IPS-NIHi11 (cell line): Measurements from ENCODE around the gene GTF2H3.
A peak's percentile ranks its signal among the peaks of the same experiment; 100 is the strongest.
"Not testable (repeated sequence)": the region's sequence is repeated elsewhere in the genome, so short reads cannot be mapped to it uniquely, and the experiment has no call there.

ENCODE experiments used
- DNase-seq: peaks from one replicate; pipeline ENCODE4 v3.0.0; 2012; ENCODE audit warnings: mixed read lengths, low spot score

Gene GTF2H3

GRCh38 chr12:123633379-123634141 is at the start of gene GTF2H3, which contains the start of gene EIF2B1:
Gene GTF2H3, plus strand, starts transcription at chr12:123633829. Its CDS starts 31 bp downstream, at chr12:123633860.
Gene EIF2B1, minus strand, starts transcription at chr12:123633686. Its CDS starts 129 bp downstream, at chr12:123633557.
- peak; percentile 100 for DNase-seq

DNA sequence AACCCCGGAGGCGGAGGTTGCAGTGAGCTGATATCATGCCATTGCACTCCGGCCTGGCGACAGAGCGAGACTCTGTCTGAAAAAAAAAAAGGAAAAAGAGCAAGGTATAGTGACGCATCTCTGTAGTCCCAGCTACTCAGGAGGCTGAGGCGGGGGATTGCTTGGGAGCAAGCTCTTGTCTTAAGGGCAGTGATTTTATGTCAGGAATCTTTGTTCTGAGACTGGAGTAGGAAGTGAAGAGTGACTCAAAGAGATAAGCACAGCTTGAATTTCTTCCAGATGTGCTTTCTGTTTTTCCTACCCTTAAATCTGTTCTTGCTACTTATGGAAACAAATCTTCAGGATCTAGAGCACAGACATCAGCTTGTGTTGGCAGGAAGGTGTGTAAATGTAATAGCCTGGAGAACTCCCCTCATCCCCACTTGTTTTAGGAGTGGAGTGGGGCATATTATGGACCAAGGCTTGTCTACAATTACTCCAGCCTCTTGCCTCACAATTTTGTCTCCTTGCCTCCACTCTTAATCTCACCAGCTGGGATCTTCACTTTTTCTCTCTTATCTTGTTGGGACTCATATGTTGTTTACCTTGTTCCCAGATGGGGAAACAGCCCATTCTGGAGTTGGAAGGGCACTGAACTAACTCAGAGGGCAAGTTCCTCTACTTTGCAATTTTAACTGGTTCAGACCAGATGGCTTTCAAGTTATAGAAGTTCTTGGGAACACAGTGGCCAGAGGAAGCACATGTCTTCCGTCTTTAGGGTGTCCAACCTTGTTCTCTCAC is 41.7 kb upstream of the GTF2H3 start:
- no peak for DNase-seq

- no peak for DNase-seq
Observed at GRCh38 chr12:123595729-123596128, 37.9 kb upstream of the GTF2H3 start.

- DNase-seq = no peak
Observed at GRCh38 chr12:123597100-123597499, 36.5 kb upstream of the GTF2H3 start.

DNA sequence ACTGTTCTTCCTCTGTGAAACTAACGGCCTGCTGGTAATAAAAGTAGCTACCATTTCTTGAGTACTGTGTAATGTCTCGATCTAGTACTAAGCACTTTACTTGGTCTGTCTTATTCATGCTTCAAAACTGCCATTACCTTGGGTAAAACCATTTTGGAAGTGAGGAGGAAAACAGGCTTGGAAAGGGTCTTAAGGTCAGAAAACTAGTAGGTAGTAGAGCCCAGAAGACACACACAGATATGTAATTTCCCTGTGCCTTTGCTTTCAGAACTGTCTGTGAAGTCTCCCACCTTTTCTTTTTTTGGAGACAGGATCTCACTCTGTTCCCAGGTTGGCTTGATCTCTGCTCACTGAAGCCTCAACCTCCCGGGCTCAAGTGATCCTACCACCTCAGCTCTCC is 35.1 kb upstream of the GTF2H3 start:
- no peak for DNase-seq

DNA sequence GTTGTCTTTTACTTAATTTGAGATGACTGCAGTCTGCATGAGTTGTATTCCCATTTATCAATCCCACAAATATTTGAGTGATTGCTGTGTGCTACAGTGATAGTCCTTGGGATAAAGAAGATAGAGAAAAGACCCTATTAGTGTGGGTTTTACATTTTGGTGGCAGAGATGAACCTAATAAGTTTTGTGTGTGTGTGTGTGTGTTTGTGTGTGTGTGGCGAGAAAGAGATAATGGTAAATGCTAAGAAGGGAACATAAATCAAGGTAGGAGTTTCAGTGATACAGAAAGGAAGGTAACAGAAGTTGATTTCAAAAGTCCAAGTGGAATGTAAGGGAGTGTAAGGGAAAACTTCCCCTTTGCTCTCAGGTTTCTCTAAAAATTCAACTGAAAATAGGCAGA is 34.3 kb upstream of the GTF2H3 start:
- no peak for DNase-seq

GRCh38 chr12:123599721-123600120 is 33.9 kb upstream of the GTF2H3 start:
- DNase-seq = no peak

DNA sequence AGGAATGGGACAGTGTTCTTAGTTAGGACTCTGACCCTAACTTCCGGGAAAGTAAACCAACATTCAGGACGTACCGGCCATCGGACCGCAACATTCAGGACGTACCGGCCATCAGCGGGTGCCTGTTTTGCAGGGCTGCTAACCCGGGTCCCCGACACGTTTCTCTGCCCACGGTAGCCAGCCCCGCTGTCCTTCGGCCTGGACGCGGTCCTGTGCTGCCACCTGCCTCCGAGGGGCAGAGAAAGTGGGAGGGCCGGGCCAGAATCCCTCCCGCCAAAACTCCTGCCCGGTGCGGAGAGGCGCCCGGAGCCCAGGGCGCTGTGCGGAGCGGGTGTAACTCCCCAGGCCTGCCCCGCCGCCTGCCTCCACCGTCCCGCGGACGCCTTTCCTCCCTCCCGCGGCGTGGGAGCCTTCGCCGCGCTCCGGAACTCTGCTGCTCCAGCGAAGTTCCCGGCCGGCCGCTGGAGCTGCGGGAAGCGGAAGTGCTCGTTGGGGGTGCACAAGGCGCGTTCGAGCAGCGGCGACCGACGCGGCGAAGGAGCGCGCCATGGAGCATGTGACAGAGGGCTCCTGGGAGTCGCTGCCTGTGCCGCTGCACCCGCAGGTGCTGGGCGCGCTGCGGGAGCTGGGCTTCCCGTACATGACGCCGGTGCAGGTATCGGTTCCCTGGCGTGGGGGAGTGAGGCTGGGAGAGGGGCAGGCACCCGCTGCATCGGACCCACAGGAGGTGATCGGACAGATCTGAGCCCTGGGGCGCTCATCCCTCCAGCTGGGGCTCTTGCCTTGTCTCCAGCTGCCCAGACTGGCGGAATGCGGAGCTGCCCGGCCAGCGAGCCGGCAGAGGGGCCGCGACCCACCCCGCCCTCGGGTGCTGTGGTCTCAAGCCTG is 31.8 kb upstream of the GTF2H3 start, which contains the start of gene DDX55:
DDX55 (plus strand) TSS at position 498 of the 888 bp plus-strand sequence; CDS start at position 548, 50 bp downstream.
- DNase-seq = peak; percentile 88

DNA sequence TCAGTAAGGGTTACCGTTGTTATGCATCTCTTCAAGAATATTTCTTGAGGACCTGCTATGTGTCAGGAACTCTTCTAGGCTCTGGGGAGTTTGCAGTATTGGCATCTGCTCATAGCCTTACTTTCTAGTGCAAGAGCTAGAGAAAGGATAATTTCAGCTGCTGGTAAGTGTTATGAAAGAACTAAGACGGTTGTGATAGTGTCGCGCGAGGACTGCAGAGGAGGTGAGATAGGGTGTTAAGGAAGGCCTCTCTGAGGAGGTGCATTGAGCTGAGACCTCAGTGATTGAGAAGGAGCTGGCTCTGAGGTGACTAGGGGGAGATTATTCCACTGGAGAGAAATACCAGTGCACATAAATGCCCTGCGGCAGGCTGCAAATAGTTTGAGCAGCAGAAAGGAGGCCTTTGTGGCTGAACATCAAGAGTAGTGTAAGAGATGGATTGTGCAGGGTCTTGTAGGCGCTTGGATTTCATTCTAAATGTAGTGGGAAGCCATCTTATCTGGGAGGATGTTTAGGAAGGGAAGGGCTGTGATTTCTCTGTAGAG is 30.9 kb upstream of the GTF2H3 start:
- DNase-seq = no peak

- DNase-seq = not testable (repeated sequence)
Observed at GRCh38 chr12:123603495-123603894, 30.1 kb upstream of the GTF2H3 start.

DNA sequence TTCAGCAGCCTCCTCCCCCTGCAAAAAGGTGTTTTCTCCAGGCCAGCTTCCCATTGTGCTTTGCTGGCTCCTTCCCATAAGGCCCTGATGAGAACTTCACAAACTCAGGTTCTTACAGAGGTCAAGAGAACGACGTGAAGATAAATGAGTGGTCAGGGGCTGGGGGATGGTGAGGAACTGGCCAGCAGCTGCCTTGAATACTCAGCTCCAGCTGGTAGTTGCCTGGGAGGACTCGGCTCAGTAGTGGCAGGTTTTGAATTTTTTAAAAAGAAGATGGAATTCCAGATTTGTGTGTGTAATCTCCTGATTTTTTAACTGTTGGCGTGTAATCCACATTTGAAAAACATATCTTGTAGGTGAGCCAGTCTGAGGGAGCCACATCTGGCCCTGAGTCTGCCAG is 25.9 kb upstream of the GTF2H3 start:
- DNase-seq = no peak

- DNase-seq = no peak
Observed at GRCh38 chr12:123608182-123608581, 25.4 kb upstream of the GTF2H3 start.

DNA sequence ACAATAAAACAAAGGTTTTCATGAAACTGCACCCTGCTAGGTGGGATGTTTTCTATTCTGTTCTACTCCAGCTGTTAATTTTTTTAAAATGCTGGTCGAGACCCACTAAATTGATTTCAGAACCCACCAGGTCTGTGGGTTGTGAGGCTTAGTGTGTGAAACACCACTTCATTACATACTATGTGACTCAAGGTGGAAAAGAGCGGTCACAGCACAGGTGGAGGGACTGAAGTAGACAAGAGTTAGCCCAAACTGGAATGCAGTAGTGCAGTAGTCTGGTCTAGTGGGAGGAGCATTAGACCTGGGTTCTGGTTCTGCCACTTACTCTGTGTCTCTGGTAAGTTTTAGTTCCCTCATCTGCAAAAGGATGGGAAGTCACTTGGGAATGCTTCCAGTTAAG is 19.5 kb upstream of the GTF2H3 start:
- no peak for DNase-seq

GRCh38 chr12:123614531-123614930 is 19.1 kb upstream of the GTF2H3 start:
- DNase-seq = no peak

DNA sequence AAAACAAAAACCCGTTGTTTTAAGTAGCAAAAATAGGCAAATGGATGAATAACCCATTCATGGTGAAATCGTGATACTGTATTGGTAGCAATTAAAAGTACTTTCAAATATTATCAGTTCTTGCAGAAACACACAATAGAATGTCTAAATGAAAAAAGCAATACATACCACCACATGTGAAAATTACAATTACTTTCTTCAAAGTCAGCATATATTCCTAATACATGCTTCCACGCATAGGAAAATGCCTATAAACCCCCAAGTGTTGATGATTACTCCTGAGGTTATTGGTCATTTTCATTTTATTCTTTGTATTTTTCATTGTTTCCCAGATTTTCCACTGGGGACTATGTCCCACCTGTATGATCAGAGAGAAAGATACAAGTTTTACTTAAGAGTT is 16.5 kb upstream of the GTF2H3 start:
- no peak for DNase-seq

GRCh38 chr12:123617580-123617979 is 16.0 kb upstream of the GTF2H3 start:
- DNase-seq = no peak

GRCh38 chr12:123621101-123621500 is 12.5 kb upstream of the GTF2H3 start:
- no peak for DNase-seq

DNA sequence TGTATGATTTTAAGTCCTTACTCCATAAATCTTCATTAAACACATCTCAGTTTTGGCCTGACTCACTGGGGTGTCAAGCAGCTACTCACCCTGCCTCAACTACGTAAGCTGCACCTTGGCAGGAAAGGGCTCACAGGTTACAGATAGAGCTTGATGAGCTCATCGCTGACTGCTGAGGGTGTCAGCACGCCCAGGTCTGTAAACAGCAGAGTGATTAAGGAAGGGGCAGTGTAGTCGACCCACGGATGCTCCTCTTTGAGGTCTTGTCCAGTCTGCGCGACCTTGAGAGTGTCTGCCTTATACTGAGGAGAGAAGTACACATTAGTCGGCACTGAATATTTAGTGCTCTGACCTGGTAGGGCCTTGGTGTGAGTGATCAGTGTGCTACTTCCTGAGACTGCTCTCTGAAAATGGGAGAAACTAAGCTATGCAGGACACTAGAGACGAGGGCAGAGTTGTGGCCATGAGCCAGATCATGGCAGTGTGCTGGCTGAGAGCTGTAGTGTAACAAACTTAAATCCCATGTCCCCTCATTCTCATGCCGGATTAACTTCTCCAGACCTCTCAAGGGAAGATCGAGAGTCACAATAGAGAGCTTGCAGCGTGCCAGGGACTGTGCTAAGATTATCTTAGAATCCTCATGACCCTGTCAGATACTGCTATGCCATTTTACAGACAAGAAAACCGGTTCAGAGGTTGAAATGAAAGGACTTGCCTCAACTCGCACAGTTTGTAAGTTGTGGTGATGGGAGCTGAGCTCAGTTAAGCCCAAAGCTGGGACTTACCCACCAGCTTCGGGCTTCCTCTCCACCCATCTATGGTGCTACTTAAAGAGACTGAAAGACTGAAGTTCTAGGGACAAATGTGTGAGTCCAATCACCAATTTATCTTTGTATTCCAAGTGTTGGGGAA is 11.8 kb upstream of the GTF2H3 start:
- DNase-seq = no peak

GRCh38 chr12:123634142-123634561 is 523 bp downstream of the GTF2H3 start:
- no peak for DNase-seq

- no peak for DNase-seq
Observed at GRCh38 chr12:123643911-123644310, 10.3 kb downstream of the GTF2H3 start.

GRCh38 chr12:123645380-123645779 is 11.8 kb downstream of the GTF2H3 start:
- DNase-seq = no peak
